ENCODE results near the gene CPNE5. TPM values are rescaled to one million over a fixed set of nuclear protein-coding genes. Genes with fewer than 3 reads are reported as not detected.

Gene CPNE5
- total RNA-seq = 1 to 10 TPM in 1 of 2 donors, under 1 TPM in 1; 0.85 to 1.6 TPM

DNA sequence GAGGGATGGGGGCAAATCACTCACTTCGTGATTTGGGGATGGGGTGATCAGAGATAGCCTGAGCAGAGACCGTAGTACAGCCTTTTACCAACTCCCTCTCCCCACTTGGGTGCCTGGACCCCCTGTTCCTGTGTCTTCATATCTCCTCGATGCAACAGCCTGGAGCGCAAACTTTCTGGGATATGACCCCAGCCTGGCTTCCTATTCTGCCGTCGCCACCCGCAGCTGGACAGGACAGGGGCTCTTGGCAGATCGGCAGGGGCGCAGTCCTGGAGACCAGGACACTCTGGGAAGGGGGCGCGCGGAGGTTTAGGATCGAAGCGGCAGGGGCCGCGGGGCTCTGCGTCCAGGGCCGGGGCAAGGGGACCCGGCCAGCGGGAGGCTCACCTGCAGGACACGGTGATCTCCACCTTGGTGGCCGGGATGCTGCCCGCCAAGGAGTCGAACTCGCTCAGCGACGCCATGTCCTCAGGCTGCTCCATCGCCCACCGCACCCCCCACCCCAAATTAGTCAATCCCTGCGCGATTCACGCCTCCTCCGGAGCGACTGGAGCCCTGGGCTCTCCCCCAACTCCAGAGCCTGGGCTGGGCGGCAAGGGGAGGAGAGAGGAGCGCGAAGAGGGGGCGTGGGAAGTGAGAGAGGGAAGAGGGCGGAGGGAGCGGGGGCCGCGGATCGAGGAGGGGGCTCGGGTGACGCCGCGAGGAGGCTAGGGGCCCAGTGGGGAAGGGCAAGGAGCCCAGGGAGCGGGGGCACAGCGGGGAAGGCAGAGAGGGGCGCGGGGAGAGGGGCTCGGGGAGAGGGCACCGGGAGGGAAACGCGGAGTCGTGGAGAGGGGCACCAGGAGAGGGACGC is at the start of gene CPNE5:
Gene CPNE5 (minus strand): TSS at position 549 of the 853 bp plus-strand sequence. CDS start 67 bp downstream, at position 482.
- TF ChIP-seq, protein P1, sequence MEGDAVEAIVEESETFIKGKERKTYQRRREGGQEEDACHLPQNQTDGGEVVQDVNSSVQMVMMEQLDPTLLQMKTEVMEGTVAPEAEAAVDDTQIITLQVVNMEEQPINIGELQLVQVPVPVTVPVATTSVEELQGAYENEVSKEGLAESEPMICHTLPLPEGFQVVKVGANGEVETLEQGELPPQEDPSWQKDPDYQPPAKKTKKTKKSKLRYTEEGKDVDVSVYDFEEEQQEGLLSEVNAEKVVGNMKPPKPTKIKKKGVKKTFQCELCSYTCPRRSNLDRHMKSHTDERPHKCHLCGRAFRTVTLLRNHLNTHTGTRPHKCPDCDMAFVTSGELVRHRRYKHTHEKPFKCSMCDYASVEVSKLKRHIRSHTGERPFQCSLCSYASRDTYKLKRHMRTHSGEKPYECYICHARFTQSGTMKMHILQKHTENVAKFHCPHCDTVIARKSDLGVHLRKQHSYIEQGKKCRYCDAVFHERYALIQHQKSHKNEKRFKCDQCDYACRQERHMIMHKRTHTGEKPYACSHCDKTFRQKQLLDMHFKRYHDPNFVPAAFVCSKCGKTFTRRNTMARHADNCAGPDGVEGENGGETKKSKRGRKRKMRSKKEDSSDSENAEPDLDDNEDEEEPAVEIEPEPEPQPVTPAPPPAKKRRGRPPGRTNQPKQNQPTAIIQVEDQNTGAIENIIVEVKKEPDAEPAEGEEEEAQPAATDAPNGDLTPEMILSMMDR (IDR thresholded peaks at IDR 0.05) = no peak
- no peak for ATAC-seq (ENCODE audit: insufficient number of reproducible peaks, low FRiP score, low read depth)
- H3K27ac ChIP-seq = no peak within 1 kb of the TSS

DNA sequence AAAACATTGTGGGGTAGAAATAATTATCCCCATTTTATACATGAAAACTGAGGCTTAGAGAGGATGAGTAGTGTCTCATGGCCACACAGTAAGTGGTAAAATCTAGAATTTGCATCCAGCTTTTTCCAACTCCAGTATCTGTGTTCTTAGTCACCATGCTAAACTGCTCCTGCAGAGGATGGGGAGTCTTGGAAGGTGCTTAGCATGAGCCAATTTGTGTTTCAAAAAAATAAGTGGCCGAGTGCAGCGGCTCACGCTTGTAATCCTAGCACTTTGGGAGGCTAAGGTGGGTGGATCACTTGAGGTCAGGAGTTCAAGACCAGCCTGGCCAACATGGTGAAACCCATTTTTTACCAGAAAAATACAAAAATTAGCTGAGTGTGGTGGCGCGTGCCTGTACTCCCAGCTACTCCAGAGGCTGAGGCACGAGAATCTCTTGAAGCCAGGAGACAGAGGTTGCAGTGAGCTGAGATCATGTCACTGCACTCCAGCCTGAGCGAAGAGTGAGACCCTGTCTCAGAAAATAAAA is 48.9 kb upstream of the CPNE5 start:
- TF ChIP-seq, protein P1 (IDR thresholded peaks at IDR 0.05) = no peak
- Histone ChIP-seq H3K27ac (no peak overlapping the region), H3K4me3 (no peak overlapping the region), H3K9me3 (no peaks in the 10 kb centered on the region), H3K4me1 (ENCODE audit: control insufficient read depth in 1 of 2, low read depth in 2 of 2) (peaks cover 13 to 29% of the 10 kb centered on the region in 2 donors), H3K27me3 (replicated peaks; ENCODE audit: insufficient read depth) (no peaks in the 10 kb centered on the region), H3K36me3 (no peaks in the 10 kb centered on the region)
- DNase-seq (ENCODE audit: low spot score) (no peak), ATAC-seq (ENCODE audit: insufficient number of reproducible peaks, low FRiP score, low read depth) (no peak)

More for the DNA sequence above, at the start of gene CPNE5:
- H3K4me1 ChIP-seq (ENCODE audit: control insufficient read depth in 1 of 2, low read depth in 2 of 2) = peaks cover 15 to 25% of the 10 kb centered on the region in 2 donors
- H3K4me3 ChIP-seq = peak within 1 kb of the TSS; percentile 81
- DNase-seq (ENCODE audit: low spot score) = no peak
- H3K27me3 ChIP-seq (replicated peaks; ENCODE audit: insufficient read depth) = no peaks in the 10 kb centered on the region
- H3K36me3 ChIP-seq = no peaks in the 10 kb centered on the region
- no peaks in the 10 kb centered on the region for H3K9me3 ChIP-seq

DNA sequence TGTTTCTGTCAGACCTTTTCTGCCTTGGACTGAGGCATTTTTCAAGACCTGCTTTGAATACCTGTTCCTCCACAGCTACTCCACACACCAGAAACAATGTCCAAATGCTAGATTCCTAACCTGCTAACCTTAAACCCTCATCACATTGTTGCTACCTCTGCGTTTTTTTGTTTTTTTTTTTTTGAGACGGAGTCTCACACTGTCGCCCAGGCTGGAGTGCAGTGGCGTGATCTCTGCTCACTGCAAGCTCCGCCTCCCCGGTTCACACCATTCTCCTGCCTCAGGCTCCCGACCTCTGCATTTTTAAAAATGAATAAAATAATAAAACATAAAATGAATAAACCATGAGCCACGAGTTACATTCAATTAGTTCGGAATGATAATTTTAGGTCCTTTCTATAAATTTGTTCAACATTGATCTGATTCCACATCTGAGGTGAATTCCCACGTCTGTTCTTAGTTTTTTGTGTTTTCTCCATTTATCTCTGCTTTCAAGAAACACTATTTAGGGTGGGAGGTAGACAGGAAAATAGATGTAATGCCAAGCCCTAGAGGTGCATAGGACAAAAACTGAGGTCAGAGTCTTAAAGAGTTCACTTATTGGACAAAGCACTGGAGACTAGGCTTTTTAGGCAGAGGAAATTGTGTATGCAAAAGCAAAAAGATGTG is 47.8 kb upstream of the CPNE5 start:
- H3K4me3 ChIP-seq = peak overlapping the region; percentile 75
- peaks cover 13 to 29% of the 10 kb centered on the region in 2 donors for H3K4me1 ChIP-seq (ENCODE audit: control insufficient read depth in 1 of 2, low read depth in 2 of 2)
- ATAC-seq (ENCODE audit: insufficient number of reproducible peaks, low FRiP score, low read depth) = no peak
- TF ChIP-seq, protein P1 (IDR thresholded peaks at IDR 0.05) = no peak
- no peak for DNase-seq (ENCODE audit: low spot score)
- no peaks in the 10 kb centered on the region for H3K36me3 ChIP-seq
- H3K9me3 ChIP-seq = no peaks in the 10 kb centered on the region
- H3K27me3 ChIP-seq (replicated peaks; ENCODE audit: insufficient read depth) = no peaks in the 10 kb centered on the region
- peak overlapping the region in 1 of 2 donors; percentile 73 for H3K27ac ChIP-seq

DNA sequence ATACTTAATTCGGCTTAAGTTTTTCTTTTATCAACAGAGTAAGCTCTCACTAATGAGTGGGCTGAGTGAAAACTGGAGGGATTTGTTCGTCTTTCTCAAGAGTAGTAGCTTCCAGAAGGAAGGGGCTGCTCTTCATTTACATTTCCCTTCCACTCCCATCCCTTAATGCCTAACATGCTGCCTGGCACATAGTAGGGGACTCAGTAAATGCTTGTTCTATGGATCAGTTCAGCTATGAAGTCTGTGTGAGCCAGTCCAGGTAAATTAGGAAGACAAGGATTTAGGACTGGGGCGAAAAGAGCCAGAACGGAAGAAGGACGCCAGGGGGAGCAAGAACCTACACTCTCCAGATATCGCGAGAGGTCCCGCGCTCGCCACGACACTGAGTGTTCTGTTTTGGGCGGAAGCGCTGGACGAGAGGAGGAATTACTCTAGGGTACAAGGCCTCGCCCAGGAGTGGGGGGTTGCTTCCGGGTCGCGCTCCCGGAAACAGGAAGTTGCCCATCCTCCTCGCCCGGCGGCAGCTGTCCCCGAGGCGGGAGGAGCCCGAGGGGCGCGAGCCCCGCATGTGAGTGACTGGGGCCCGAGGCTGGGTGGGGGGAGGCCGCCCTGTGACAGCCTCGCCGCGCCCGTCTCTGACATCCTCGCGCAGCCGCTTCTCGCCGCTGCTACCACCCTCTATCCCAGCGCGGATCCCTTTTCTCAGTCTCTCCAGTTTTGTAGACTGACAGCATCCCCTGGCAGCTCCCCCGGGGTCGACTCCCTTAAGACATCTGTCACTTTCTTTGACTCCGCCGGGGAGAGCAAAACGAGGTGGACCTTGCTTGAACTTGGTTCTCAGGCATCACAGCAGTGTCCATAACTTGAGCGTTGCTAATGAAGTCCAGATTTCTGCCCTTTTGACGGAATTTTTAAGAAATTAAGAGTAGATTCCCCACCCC is 46.5 kb upstream of the CPNE5 start, which contains the start of gene C6orf89:
Gene C6orf89 (plus strand): TSS at position 492 of the 941 bp plus-strand sequence. CDS start 13,493 bp downstream, outside the sequence.
- Histone ChIP-seq H3K9me3 (no peaks in the 10 kb centered on the region), H3K27ac (peak within 1 kb of the TSS; percentile 73 to 87), H3K36me3 (no peaks in the 10 kb centered on the region), H3K27me3 (replicated peaks; ENCODE audit: insufficient read depth) (no peaks in the 10 kb centered on the region), H3K4me1 (ENCODE audit: control insufficient read depth in 1 of 2, low read depth in 2 of 2) (peaks cover 13 to 29% of the 10 kb centered on the region in 2 donors), H3K4me3 (peak within 1 kb of the TSS; percentile 75)
- peak; percentile 98 for ATAC-seq (ENCODE audit: insufficient number of reproducible peaks, low FRiP score, low read depth)
- TF ChIP-seq, protein P1 (IDR thresholded peaks at IDR 0.05) = peak; percentile 79
- peak; percentile 95 for DNase-seq (ENCODE audit: low spot score)
